HEK293T (cell line): ENCODE results near the gene KIF13A.

Source experiments
- ARNT ChIP-seq: fragments of 450-650 bp; IDR thresholded peaks from 2 replicates; pipeline ENCODE4 v1.6.1; 2017; ENCODE audit warnings: mild to moderate bottlenecking
- BHLHE40 ChIP-seq: fragments of 450-650 bp; IDR thresholded peaks from 2 replicates; pipeline ENCODE4 v1.6.1; 2016; ENCODE audit warnings: mild to moderate bottlenecking, moderate library complexity, borderline replicate concordance
- ELF4 ChIP-seq: fragments of 450-650 bp; IDR thresholded peaks from 2 replicates; pipeline ENCODE4 v1.6.1; 2017; ENCODE audit warnings: antibody characterized with exemption
- FOXA1 ChIP-seq: fragments of 450-650 bp; IDR thresholded peaks from 2 replicates; pipeline ENCODE4 v1.6.1; 2016; ENCODE audit warnings: mild to moderate bottlenecking
- FOXM1 ChIP-seq: fragments of 450-650 bp; IDR thresholded peaks from 2 replicates; pipeline ENCODE4 v1.6.1; 2017; ENCODE audit warnings: mild to moderate bottlenecking, borderline replicate concordance
- LEF1 ChIP-seq: fragments of 450-650 bp; IDR thresholded peaks from 2 replicates; pipeline ENCODE4 v1.6.1; 2017; ENCODE audit warnings: mild to moderate bottlenecking, borderline replicate concordance
- SP1 ChIP-seq: fragments of 450-650 bp; IDR thresholded peaks from 2 replicates; pipeline ENCODE4 v1.6.1; 2017
- SUZ12 ChIP-seq: fragments of 450-650 bp; IDR thresholded peaks from 2 replicates; pipeline ENCODE4 v1.6.1; 2016; ENCODE audit warnings: mild to moderate bottlenecking

DNA sequence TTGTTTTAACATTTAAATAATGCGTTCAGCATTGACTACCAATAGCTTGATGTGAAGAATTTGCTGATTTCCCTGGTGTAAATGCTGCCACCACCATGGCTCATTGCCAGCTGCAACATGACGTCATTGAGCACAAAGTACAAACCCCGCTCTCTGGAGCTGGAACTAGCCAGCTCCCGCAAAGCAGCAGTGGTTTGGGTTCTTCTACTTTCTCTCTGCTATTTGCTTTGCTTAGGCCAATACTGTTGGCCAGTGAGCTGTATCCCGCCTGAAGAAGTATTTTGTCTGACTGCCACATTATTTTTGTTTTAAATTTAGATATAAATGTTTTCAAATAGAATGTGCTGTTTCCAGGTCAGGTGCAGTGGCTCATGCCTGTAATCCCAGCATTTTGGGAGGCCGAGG lies 47.4 kb upstream of the KIF13A start:
- TF ChIP-seq FOXA1 (no peak), ARNT (no peak), BHLHE40 (no peak), LEF1 (no peak), FOXM1 (no peak), SP1 (no peak), ELF4 (no peak), SUZ12 (no peak)
